Measurements from ENCODE around the gene DLG2.

Gene DLG2

GRCh38 chr11:84536456-84536855 is 1090.7 kb downstream of the DLG2 start:
- no peak for TF ChIP-seq CTCF (IDR thresholded peaks at IDR 0.05; ENCODE audit: low read length, missing control alignments)
- no peak overlapping the region for H3K4me3 ChIP-seq (replicated peaks; ENCODE audit: low read depth, low read length)
- DNase-seq (ENCODE audit: low read depth): no peak

GRCh38 chr11:84532364-84532763 is 1094.8 kb downstream of the DLG2 start:
- DNase-seq (ENCODE audit: low read depth): no peak
- no peak for TF ChIP-seq CTCF (IDR thresholded peaks at IDR 0.05; ENCODE audit: low read length, missing control alignments)
- no peak overlapping the region for H3K4me3 ChIP-seq (replicated peaks; ENCODE audit: low read depth, low read length)

GRCh38 chr11:84526250-84526649 is 1100.9 kb downstream of the DLG2 start:
- TF ChIP-seq CTCF (IDR thresholded peaks at IDR 0.05; ENCODE audit: low read length, missing control alignments): peak; percentile 0
- DNase-seq (ENCODE audit: low read depth): peak; percentile 2
- no peak overlapping the region for H3K4me3 ChIP-seq (replicated peaks; ENCODE audit: low read depth, low read length)

- H3K4me3 ChIP-seq (replicated peaks; ENCODE audit: low read depth, low read length): no peak overlapping the region
- peak; percentile 61 for DNase-seq (ENCODE audit: low read depth)
- TF ChIP-seq CTCF (IDR thresholded peaks at IDR 0.05; ENCODE audit: low read length, missing control alignments): peak; percentile 67
Measured at GRCh38 chr11:84524422-84525051, 1102.6 kb downstream of the DLG2 start.

GRCh38 chr11:84522331-84522730 is 1104.8 kb downstream of the DLG2 start:
- no peak overlapping the region for H3K4me3 ChIP-seq (replicated peaks; ENCODE audit: low read depth, low read length)
- no peak for TF ChIP-seq CTCF (IDR thresholded peaks at IDR 0.05; ENCODE audit: low read length, missing control alignments)
- DNase-seq (ENCODE audit: low read depth): peak; percentile 7

- no peak overlapping the region for H3K4me3 ChIP-seq (replicated peaks; ENCODE audit: low read depth, low read length)
- TF ChIP-seq CTCF (IDR thresholded peaks at IDR 0.05; ENCODE audit: low read length, missing control alignments): no peak
- no peak for DNase-seq (ENCODE audit: low read depth)
Measured at GRCh38 chr11:84518631-84519183, 1108.4 kb downstream of the DLG2 start.

GRCh38 chr11:84514436-84514835 is 1112.7 kb downstream of the DLG2 start:
- H3K4me3 ChIP-seq (replicated peaks; ENCODE audit: low read depth, low read length): no peak overlapping the region
- TF ChIP-seq CTCF (IDR thresholded peaks at IDR 0.05; ENCODE audit: low read length, missing control alignments): no peak
- no peak for DNase-seq (ENCODE audit: low read depth)
